DMS53 treated with DMSO at 0.1 percent for 48 hours (cell line): Measurements from ENCODE around the gene ALAD.
"Not testable (repeated sequence)": the region's sequence is repeated elsewhere in the genome, so short reads cannot be mapped to it uniquely, and the experiment has no call there.

Experiments
- DNase-seq: peaks from one replicate; lab custom pipeline; 2025; ENCODE audit not compliant: unreplicated experiment; lab: John Stamatoyannopoulos, UW

Gene ALAD

DNA sequence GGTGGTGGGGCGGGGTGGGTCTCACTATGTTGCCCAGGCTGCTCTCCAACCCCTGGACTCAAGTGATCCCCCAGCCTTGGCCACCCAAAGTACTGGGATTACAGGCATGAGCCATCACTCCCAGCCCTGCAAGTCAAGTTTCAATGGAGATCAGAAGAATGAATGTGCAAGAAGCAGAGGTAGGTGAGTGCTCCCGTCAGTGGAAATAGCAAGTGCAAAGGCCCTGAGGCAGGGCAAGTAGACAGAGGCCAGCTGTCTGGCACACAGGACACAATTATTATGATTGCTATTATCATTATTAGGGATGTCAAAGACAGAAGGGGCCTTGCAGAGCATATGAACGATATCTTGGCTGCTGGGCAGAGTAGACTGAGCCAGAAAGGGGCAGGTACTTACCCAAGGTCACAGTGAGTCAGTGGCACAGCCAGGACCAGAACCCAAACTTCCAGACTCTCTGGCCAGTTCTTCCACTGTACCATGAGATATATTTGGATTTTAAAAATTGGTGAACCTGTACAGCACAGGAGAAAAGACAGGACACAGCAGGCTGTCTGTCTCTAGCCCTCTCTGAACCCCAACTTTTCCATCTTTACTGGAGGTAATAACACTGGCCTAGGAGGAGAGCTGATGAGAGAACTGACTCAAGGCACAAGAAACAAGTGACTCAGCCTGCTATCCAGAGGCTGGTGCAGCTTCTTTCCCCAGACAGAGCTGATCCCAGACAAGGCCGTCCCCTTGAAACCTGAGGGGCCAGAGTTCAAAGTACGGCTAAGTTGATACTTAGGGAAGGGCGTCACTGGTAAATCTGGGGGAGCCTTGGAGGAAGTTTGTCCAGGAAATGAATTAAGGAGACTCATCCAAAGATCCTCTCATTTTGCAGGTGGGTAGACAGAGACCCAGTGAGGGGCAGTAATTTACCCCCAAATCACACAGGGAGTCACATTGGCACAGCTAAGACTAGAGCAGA, 25.7 kb downstream of the ALAD start:
- DNase-seq = no peak

DNA sequence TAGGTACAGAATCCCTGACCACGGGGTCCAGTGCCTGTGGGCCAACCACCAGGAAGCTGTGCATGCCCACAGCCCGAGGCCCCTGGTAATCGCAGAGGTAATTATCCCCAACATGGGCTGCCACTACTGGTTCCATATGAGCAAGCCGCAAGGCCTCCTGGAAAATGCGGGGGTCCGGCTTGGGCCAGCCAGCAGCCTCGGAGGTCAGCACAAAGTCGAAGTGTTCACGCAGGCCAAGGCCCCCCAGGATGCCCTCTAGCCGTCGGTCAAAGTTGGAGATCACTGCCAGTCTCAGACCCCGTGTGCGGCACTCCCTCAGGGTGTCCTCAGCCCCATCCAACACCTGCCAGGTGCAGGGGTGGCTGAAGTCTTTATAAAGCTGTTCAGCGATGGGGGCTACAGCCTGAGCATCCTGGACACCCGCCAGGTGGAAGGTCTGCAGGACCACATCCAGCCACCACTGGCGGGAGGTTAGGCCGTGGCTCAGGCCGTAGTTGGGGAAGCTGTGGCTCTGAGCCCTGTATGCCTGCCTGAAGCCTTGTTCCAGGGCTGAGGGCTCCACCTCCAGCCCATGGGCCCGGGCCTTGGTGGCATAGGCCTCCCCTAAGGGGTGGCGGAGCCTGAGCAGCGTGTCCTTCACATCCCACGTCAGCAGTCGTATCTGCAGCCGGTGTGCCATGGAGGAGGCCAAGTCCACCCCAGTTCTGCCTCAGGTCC, 27.2 kb downstream of the ALAD start:
- DNase-seq = no peak

DNA sequence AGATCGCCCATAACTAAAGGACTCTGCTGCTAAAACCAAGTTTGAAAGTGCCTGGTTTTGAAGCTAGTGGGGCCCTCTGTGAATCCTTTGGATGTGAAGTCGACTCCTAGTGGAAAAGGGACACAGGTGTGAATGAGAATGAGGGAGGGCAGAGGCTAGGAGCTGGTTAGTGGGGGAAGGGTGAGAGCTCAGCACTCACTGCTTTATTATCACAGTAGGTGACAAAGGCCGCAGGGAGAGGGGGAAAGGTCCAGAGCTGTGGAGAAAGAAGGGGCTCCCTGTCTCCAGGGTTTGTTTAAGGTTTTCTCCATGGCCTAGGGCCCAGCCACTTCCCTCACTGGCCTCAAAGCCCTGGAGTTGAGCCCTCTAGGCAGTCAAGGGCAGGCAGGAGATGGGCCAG, 27.8 kb downstream of the ALAD start:
- DNase-seq = no peak

DNA sequence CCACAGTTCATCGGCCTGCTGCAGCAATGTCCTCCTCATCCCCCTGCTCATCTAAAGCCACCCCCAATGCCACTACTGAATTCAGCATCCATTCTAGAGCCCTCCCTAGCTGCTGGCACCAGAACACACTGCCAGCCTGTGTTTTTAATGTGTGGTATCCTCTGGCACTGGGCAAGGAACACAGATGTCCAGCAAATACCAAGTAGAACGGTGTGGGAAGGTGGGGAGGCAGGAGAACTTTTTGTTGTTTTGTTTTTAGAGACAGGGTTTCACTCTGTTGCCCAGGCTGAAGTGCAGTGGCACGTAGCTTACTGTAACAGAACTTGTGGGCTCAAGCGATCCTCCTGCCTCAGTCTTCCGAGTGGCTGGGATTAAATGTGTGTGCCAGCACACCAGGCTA, 29.0 kb downstream of the ALAD start:
- DNase-seq = no peak

DNA sequence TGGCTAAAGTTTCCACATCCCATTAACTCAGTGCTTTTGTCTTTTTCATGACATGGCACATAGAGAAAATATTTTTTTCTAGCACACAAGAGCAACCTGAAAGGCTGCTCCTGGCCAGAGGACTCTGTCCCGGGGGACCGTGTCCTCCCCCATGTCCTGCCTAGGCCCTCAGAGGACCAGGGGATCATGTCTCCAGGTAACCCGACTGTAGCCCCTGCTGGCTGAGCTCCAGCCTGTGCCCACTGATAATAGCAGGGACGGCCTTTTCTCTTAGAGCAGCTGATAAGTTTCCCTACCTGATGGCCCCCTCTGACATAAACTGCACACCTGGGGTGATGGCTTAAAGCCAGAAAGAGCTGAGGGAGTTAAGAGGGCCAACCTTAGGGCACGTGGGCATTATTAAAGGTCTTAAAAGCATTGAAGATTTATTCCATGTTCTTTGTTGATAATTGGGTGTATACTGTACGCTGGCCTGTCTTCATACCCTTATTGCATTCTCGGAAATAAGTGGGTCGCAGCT, 30.2 kb downstream of the ALAD start:
- DNase-seq = no peak

DNA sequence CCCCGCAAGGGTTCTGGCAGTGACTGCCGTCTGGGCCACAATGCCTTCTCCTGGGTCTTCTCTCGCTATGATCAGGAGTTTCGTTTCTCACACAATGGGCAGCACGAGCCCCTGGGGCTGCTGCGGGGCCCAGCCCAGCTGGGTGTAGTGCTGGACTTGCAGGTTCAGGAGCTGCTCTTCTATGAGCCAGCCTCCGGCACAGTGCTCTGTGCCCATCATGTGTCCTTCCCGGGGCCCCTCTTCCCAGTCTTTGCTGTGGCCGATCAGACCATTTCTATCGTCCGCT, 31.3 kb downstream of the ALAD start:
- no peak for DNase-seq

DNA sequence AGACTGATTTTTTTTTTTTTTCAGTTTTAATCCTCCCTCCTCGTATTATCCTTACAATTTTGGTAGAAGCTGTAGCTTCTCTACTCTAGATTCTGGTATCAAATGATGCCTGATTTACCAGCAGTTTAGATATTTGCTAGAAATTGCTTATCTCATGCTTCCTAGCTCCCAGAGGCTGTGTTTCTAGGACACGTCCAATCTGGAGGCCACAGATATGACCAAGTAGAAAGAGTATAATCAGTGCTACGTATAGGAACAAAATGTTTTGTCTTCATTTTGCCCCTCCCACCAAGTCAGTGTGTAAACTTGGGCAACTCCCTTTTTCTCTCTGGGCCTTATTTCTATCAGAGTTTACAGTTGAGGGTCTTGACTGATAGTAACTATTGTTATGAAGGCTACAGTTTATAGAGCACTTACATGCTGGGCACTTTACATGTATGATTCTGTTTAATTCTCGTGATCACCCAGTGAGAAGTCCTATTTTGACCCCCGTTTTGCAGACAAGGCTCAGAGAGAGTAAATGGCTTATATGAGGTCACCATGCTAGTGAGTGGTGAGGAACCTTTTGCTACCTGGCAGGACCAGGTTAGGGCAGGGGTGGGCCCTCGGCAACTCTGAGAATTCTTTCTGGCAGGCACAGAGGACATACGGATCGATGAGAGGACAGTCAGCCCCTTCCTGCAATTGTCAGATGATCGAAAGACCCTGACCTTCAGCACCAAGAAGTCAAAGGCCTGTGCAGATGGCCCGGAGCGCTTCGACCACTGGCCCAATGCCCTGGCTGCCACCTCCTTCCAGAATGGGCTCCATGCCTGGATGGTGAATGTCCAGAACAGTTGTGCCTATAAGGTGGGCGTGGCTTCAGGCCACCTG, 31.9 kb downstream of the ALAD start:
- no peak for DNase-seq

DNA sequence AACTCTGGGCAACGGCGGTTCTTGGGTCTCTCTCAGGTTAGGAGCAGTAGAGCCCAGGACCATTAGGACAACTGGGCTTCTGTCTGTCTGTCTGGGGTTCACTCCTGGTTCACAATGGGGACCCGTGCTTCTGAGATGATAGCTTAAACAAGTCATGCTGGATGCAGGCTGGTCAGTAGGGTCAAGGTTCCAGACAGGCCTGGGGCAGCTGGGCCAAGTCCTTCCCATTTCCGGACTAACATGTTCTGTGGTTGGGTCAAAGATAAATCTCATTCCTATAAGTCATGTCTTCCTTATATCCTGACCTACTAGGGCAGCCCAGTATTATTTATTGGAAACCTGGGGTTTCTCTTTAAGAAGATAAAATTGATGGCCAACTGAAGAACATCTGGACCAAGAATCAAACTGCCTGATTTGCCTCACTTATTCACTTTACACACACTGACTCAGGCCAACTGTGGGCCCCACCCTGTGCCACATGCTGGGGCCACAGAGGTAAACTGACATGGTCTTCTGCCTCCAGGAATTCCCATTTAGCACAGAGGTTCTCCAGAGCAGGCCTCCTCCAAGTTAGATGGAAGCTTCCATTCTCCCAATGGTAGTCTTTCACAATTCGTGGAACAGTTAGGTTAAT, 32.6 kb downstream of the ALAD start:
- DNase-seq = no peak

DNA sequence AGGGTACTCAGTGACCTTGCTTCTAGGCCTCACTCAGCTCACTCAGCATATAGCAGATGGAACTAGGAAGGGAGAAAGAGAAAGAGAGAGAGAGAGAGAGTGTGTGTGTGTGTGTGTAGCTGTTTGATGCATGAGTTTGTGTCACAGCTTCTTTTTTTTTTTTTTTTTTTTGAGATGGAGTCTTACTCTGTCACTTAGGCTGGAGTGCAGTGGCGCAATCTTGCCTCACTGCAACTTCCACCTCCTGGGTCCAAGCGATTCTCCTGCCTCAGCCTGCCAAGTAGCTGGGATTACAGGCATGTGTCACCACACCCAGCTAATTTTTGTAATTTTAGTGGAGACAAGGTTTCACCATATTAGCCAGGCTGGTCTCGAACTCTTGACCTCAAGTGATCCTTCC, 35.4 kb downstream of the ALAD start:
- DNase-seq = not testable (repeated sequence)

DNA sequence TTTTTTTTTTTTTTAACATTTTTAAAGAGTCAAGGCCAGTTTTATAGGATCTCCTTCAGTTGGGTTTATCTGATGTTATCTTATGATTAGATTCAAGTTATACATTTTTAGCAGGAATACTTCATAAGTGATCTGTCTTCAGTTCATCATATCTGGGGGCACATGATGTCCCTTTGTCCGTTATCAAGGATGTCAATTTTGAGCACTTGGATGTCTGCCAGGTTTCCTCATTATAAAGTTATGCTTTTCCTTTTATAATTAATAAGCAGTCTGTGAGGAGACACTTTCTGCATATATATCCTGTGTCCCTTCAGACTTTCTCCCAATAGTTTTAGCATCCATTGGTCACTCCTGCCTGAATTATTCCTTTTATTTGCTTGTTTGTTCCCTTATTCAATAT, 36.1 kb downstream of the ALAD start:
- no peak for DNase-seq

DNA sequence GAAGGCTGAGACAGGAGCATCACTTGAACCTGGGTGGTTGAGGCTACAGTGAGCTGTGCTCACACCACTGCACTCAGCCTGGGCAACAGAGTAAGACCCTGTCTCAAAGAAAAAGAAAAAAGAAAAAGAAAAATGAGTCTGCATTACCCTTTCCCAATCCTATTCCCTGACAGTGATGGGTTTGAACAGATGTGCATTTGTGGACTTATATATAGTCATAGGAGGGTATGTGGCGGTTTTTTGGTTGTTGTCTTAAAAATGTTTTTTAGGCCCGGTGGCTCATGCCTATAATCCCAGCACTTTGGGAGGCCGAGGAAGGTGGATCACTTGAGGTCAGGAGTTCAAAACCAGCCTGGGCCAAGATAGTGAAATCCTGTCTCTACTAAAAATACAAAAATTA, 37.7 kb downstream of the ALAD start:
- no peak for DNase-seq

DNA sequence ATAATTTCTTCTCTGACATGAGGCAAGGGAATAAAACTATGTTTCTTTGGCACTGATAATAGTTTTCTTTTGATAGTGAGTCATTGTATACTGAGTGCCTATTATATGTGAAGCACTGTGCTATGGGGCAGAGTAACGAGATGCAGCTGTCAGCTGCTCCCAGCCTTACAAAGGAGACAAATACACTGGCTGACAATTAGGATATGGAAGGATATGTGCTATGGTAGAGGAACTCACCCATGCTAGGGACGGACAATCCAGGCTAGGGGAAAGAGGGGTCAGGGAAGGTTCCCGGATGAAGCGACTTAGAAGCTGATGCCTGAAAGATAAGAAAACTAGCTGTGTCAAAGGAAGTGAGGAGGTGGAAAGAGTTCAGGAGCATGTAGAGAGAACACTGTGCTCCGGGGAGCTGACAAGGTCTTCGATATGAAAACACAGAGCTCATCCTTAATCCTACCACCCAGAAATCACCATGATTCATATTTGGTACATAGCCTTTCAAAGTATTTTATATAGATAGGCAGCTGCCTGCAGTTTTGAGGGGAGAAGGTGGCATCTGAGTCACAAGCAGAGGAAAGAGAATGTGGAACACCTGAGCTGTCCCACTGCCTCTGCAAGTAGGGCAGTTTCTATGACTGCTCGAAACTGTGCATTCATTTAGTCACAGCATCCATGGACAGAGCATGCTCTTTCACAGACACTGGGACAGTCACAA, 39.6 kb downstream of the ALAD start:
- no peak for DNase-seq

DNA sequence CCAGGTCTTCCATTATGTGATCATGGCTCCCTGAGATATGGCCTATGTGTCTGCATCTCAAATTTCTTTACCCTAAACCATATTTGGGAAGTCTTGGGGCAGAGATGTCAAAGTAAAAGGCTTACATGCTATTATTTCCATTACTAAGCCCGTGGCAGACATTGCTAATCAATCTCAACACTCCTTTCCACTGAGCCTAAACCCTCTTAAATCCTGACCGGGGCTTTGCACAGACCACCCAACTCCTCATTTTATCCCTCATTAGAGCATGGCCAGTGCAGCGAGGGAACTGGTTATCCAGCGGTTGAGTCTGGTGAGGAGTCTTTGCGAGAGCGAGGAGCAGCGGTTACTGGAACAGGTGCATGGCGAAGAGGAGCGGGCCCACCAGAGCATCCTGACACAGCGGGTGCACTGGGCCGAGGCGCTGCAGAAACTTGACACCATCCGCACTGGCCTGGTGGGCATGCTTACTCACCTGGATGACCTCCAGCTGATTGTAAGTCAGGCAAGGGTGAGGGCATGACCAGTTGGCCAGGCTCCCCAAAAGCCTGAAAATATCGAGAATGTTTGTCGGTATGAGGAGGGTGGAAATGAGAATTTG, 40.7 kb downstream of the ALAD start:
- no peak for DNase-seq

DNA sequence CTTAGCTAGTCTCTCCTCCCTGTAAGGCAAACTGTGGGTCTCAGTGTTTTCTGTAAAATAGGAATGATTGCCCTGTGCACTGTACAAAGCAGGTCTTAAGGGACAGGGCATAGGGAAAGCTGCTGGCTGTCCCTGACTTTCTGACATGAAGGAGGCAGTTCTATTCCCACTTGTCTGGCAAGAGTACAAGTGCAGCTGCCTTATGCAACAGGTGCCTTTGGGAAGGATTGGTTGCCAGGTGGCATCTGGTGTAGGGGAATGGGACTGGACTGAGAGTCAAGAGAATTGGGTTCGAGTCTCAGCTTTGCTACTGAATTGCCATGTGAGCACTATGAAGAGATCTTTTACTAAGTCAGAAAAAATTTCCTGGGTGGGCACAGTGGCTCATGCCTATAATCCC, 41.7 kb downstream of the ALAD start:
- DNase-seq = no peak

DNA sequence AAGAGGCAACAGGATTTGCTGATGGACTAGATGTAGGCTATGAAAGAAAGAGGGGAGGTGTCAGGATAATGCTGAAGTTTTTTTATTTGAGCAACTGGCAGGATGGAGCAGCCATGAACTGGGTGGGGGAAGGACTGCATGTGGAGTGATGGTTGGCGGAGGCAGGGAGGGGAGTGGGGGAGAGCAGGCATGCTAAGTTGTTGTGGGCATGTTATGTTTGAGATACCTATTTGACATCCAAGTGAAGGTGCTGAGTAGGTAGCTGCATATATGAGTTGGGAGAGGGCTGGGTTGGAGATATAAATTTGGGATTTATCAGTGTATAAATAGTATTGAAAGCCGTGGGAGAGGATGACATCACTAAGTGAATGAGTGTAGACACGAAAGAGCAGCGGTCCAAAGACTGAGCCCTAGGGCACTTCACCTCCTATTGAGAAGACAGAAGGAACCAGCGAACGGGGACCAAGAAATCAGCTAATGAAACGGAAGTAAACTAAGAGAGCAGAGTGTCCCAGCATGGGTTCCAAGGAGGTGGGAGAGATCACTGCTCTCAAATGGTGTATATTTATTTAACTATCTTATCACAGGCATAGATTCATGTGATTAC, 44.3 kb downstream of the ALAD start:
- no peak for DNase-seq

DNA sequence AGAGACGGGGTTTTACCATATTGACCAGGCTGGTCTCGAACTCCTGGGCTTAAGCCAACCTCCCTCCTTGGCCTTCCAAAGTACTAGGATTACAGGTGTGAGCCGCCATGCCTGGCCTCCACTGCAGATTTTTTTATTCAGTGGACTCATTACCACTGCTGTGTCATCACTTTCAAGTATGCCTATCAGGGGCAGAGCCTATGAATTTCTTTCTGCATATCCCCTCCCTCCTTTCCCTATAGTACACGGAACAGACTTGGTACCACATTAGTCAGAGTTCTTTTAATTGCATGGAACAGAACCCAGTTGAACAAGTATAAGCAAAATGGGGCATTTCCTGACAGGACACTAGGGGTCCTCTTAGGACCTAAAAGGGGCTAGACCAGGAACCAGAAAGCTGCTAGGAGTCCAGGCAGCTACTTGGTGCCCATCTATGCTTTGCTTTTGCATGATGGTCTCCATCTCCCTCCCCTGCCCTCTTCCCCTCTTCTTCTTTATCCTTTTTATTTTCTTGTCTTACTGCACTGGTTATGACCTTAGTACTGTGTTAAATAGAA, 46.0 kb downstream of the ALAD start:
- no peak for DNase-seq

DNA sequence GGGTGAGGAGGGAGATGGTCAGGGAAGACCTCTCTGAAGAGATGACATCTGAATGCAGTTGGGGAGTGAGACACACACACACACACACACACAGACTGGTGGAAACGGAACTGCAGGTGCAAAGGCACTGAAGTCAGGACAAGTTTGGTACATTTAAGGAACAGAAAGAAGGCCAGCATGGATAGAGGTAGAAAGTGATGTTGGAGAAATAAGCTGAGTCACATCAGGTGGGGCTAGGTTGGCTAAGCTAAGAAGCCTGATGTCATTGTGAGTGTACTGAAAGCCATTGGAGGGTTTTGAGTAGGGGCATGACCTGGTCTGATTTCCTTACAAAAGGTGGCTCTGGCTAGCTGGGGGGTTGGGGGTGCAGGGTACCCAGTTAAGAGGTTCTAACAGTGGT, 48.7 kb downstream of the ALAD start:
- DNase-seq = no peak

DNA sequence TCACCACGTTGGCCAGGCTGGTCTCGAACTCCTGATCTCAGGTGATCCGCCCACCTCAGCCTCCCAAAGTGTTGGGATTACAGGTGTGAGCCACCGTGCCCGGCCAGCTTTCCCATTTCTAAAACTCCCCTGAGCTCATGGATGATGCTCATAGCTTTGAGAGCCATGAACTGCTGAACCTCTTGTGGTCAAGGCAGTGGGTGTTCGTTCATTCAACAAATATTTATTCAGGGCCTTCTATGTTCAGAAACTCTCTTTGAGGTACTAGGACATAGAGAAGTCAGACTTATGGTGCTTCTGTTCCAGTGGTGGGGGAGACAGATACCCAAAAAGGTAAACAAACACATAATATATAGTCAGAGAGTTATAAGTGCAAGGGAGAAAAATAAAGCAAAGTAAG, 49.1 kb downstream of the ALAD start:
- no peak for DNase-seq

DNA sequence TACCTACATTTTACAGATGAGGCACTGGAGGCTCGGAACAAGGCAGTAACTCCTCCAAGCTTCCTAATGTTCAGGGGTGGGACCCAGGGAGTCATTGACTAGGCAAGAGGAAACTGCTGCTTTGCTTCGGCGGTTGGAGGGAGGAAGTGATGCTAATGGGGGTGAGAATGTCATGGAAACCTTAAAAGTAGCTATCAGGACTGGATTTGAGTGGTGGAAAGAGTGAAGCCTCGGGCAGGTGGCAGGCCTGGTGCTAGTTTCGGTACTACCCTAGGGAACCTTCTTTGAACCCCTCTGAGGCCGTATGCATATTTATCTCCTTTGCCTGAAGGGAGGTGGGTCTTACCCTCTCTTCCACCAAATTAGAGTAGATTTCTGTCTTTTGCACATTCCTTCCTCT, 50.1 kb downstream of the ALAD start:
- DNase-seq = no peak
